IPS DF 6.9 (cell line): Measurements from ENCODE around the gene CYP19A1.

ENCODE experiments used
- DNase-seq: peaks from one replicate; pipeline ENCODE4 v3.0.0-alpha.2; 2013; ENCODE audit warnings: low read depth, low spot score
- H3K27ac ChIP-seq: one replicate; pipeline ENCODE4 v1.5.1; 2013; ENCODE audit warnings: low read length, control low read depth
- H3K27me3 ChIP-seq: 2 replicates; pipeline ENCODE4 v1.6.1; 2013; ENCODE audit warnings: mild to moderate bottlenecking, low read length; ENCODE audit not compliant: control insufficient read depth, insufficient read depth
- H3K36me3 ChIP-seq: 2 replicates; pipeline ENCODE4 v1.6.1; 2013; ENCODE audit warnings: low read length; ENCODE audit not compliant: control insufficient read depth, insufficient read depth
- H3K4me1 ChIP-seq: 2 replicates; pipeline ENCODE4 v1.6.1; 2013; ENCODE audit warnings: low read length; ENCODE audit not compliant: control insufficient read depth, insufficient read depth
- H3K4me3 ChIP-seq: 2 replicates; pipeline ENCODE4 v1.5.1; 2013; ENCODE audit warnings: mild to moderate bottlenecking, low read length
- H3K9me3 ChIP-seq: 2 replicates; pipeline ENCODE4 v1.6.1; 2013; ENCODE audit warnings: low read length, inconsistent platforms; ENCODE audit not compliant: control insufficient read depth, insufficient read depth
- WGBS: extraction: QIAGEN DNeasy Blood & Tissue Kit; methylation state at CpG from one replicate; pipeline ENCODE4 v1.1.7; 2013; ENCODE audit warnings: mixed read lengths, missing lambda C conversion rate; ENCODE audit not compliant: insufficient read length, insufficient coverage; 5-methylcytosine and 5-hydroxymethylcytosine counted together

CYP19A1 gene

GRCh38 chr15:51314391-51315337 is 23.7 kb downstream of the CYP19A1 start:
- WGBS: no CpG with 5 or more reads among the region's 10 CpGs
- Histone ChIP-seq H3K9me3 (no peaks in the 10 kb centered on the region), H3K36me3 (no peaks in the 10 kb centered on the region)

GRCh38 chr15:51313644-51314280 is 24.6 kb downstream of the CYP19A1 start:
- Histone ChIP-seq H3K9me3 (no peaks in the 10 kb centered on the region), H3K27me3 (no peaks in the 10 kb centered on the region), H3K4me3 (no peak overlapping the region), H3K4me1 (no peaks in the 10 kb centered on the region), H3K27ac (no peak overlapping the region), H3K36me3 (no peaks in the 10 kb centered on the region)
- DNase-seq: no peak
- no CpG with 5 or more reads among the region's 10 CpGs for WGBS

More at GRCh38 chr15:51314391-51315337, 23.7 kb downstream of the CYP19A1 start:
- Histone ChIP-seq H3K27ac (no peak overlapping the region), H3K4me3 (no peak overlapping the region), H3K4me1 (no peaks in the 10 kb centered on the region), H3K27me3 (no peaks in the 10 kb centered on the region)
- no peak for DNase-seq

GRCh38 chr15:51313074-51313393 is 25.4 kb downstream of the CYP19A1 start:
- Histone ChIP-seq H3K9me3 (no peaks in the 10 kb centered on the region), H3K36me3 (no peaks in the 10 kb centered on the region), H3K27ac (no peak overlapping the region)

DNA sequence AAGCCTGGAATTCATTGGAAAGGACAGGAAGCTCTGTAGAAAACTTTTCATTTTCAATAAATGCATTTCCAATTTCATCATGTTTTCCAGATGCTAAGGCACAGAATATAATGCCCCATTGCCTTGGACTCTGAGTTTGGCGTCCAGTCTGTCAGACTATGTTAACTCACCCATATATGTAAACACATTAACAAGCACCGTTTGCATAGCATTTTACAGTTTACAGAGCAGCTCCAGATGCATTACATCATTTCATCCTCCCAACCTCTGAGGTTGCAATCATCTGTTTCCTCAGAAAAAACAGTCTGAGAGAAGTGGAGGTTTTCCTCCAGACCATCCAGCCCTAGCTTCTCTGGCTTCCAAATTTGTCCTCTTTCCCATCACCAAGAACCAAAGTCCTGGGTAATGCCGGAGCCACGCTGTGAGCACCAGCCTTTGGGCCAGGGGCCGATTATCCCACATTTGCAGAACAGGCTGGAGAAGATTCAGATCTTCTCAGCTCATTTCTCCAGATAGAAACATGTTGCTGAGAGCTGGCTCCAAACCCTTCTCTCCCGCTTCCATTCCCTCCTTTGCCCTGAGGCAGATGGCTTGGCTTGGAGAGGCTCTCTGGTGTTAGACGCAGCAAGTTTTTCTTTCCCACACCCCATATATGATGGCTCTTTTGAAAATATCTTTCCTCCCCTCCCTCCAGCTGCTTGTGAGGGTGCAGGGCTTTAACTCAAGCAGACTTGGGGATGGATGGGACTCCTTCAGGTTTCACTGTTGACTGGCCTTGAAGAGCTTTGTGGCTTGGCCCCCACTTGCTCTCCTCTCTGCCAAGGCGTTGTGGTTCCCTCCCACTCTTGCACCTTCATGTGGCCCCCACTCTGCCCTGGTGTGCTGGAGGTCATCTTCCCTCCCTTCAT is 26.0 kb downstream of the CYP19A1 start:
- Histone ChIP-seq H3K27ac (no peak overlapping the region), H3K4me3 (no peak overlapping the region), H3K9me3 (no peaks in the 10 kb centered on the region), H3K4me1 (no peaks in the 10 kb centered on the region), H3K36me3 (no peaks in the 10 kb centered on the region), H3K27me3 (no peaks in the 10 kb centered on the region)
- WGBS: no CpG with 5 or more reads among the region's 8 CpGs
- DNase-seq: no peak

More at GRCh38 chr15:51313074-51313393, 25.4 kb downstream of the CYP19A1 start:
- Histone ChIP-seq H3K4me3 (no peak overlapping the region), H3K4me1 (no peaks in the 10 kb centered on the region), H3K27me3 (no peaks in the 10 kb centered on the region)
- DNase-seq: no peak

DNA sequence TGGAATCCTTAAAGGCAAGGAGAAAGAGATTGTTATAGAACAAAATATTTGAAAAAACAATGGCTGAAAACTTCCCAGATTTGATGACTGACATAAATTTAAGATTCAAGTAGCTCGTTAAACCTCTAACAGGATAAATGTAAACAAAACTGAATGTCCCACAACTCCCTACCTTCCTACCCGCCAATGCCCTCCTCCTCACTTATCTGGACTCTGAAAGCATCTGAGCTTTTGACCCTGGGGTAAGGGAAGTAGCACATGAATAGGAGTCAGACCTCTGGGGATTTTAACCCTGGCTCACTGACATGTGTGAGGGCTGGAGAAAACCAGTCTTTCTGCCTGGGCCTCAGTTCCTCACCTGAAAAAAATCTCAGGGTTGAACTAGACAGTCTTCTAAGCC is 26.9 kb downstream of the CYP19A1 start:
- no peak for DNase-seq
- no peaks in the 10 kb centered on the region for H3K4me1 ChIP-seq
- H3K4me3 ChIP-seq: no peak overlapping the region
- no CpG with 5 or more reads among the region's 2 CpGs for WGBS
- no peaks in the 10 kb centered on the region for H3K36me3 ChIP-seq
- no peaks in the 10 kb centered on the region for H3K27me3 ChIP-seq
- no peak overlapping the region for H3K27ac ChIP-seq
- H3K9me3 ChIP-seq: no peaks in the 10 kb centered on the region

DNA sequence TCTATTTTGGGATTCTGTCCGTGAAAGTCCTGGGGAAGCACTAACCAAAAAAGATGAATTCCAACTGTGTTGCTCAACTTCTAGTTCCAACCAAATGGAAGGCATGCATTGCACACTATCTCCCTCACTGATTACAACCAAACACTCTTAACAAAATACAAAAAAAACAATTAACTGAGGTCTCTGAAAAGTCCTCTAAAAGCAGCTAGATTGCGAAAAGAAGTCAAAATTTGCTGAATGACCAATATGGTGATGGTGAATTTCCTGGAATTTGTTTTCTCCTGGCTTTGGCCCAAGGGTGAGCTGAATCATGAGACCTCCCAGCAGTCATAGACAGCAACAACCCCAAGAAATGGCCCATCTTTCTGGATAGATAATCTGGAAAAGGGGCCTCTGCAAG is 28.3 kb downstream of the CYP19A1 start:
- no peak overlapping the region for H3K27ac ChIP-seq
- no peak overlapping the region for H3K4me3 ChIP-seq
- no peak for DNase-seq
- no CpG with 5 or more reads among the region's 2 CpGs for WGBS
- no peaks in the 10 kb centered on the region for H3K4me1 ChIP-seq
- no peaks in the 10 kb centered on the region for H3K9me3 ChIP-seq
- no peaks in the 10 kb centered on the region for H3K36me3 ChIP-seq
- H3K27me3 ChIP-seq: no peaks in the 10 kb centered on the region

DNA sequence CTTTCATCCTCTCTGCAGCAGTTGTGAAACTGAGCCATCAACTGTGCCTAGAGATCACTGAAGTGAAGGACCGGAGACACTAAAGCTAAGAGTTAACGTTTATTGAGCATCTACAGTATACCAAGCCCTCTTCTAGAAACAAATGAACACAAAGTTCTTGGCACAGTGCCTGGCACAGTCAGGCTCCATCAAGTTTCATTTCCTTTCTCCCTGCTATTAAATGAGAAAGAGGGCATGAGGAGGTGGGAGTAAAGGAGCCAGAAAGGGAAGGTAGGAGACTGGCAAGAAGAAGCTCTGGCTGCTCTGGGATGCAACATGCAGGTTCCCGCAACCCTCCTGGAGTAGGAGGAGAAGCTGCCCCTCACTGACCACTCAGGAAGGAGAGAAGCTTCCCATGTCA is 30.6 kb downstream of the CYP19A1 start:
- Histone ChIP-seq H3K27ac (no peak overlapping the region), H3K4me1 (no peaks in the 10 kb centered on the region), H3K36me3 (no peaks in the 10 kb centered on the region), H3K27me3 (no peaks in the 10 kb centered on the region), H3K4me3 (no peak overlapping the region), H3K9me3 (no peaks in the 10 kb centered on the region)
- no CpG with 5 or more reads among the region's 3 CpGs for WGBS
- no peak for DNase-seq

GRCh38 chr15:51307325-51307724 is 31.1 kb downstream of the CYP19A1 start:
- H3K4me3 ChIP-seq: no peak overlapping the region
- no peaks in the 10 kb centered on the region for H3K27me3 ChIP-seq
- no peaks in the 10 kb centered on the region for H3K36me3 ChIP-seq
- no peaks in the 10 kb centered on the region for H3K4me1 ChIP-seq
- no CpG with 5 or more reads among the region's 3 CpGs for WGBS
- no peaks in the 10 kb centered on the region for H3K9me3 ChIP-seq
- H3K27ac ChIP-seq: no peak overlapping the region
- no peak for DNase-seq

GRCh38 chr15:51303462-51303980 is 34.9 kb downstream of the CYP19A1 start:
- Histone ChIP-seq H3K27ac (no peak overlapping the region), H3K9me3 (no peaks in the 10 kb centered on the region), H3K27me3 (no peaks in the 10 kb centered on the region), H3K36me3 (no peaks in the 10 kb centered on the region), H3K4me3 (no peak overlapping the region), H3K4me1 (no peaks in the 10 kb centered on the region)
- WGBS: no CpG with 5 or more reads among the region's 2 CpGs
- no peak for DNase-seq

GRCh38 chr15:51302480-51302879 is 35.9 kb downstream of the CYP19A1 start:
- WGBS: no CpG with 5 or more reads among the region's 6 CpGs
- DNase-seq: no peak

More at GRCh38 chr15:51302480-51302879, 35.9 kb downstream of the CYP19A1 start:
- Histone ChIP-seq H3K27ac (no peak overlapping the region), H3K27me3 (no peaks in the 10 kb centered on the region), H3K4me1 (no peaks in the 10 kb centered on the region), H3K36me3 (no peaks in the 10 kb centered on the region), H3K4me3 (no peak overlapping the region), H3K9me3 (no peaks in the 10 kb centered on the region)
